ENCODE results near the gene RIMBP2. TPM values are rescaled to one million over a fixed set of nuclear protein-coding genes. Genes with fewer than 3 reads are reported as not detected.

The RIMBP2 gene
- total RNA-seq, 1 donor from 2014 or later = not detected

DNA sequence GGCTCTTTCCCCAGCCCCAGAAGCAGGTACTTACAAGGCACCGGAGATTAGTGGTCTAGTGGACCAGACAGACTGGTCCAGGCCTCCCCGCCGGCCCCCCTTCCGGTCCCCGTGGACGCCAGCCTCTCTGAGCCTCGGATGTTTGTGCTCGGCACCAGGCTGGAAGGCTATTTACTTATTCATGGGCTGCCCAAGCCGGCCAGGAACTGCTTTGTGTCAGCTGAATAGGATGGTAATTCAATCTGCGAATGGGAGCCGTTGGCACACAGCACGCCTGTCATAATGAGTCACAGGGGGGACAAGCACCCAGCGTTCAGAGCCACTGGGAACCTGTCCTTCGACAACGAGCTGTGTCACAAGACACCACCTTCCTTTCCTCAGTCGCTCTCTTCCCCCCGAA is 82.3 kb downstream of the RIMBP2 start:
- intact Hi-C loops (cut with micrococcal nuclease) = no loop called here

DNA sequence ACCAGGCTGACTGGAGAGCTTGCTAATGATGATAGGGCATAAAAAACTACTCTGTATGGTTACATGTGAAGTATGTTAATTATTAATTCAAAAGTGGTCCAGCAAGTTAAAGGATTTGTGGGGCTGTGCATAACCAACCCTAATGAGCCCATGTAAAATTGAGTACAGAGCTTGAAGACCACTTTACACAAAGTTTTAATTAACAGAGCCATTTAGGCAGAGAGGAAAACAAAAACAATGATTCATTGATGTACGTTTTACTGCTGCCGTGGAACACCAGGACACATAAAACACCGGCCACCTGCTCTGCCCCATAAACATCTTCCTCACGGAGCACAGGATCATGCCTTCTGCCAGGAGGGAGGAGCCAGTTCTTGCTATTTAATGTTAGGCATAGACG is 83.5 kb downstream of the RIMBP2 start:
- intact Hi-C loops (cut with micrococcal nuclease) = no loop called here

DNA sequence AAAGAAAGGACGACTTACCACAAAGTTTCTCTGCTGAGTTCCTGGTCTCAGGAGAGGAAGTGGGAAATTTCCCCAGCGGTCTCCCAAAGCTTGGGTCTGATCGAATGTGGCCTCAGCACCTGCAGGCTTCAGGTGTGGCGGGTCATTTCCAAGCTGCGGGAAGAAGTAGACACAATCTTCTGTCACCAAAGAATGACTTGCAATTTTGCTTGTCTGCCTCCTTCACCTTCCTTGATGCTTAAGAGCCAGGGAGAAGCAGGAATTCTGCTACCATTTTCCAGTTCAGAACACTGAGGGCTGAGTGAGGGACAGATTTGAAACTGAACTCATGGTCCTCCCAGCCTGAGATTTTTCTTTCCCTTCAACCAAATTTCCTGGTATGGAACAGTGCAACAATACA is 87.8 kb downstream of the RIMBP2 start:
- intact Hi-C loops (cut with micrococcal nuclease) = no loop called here

DNA sequence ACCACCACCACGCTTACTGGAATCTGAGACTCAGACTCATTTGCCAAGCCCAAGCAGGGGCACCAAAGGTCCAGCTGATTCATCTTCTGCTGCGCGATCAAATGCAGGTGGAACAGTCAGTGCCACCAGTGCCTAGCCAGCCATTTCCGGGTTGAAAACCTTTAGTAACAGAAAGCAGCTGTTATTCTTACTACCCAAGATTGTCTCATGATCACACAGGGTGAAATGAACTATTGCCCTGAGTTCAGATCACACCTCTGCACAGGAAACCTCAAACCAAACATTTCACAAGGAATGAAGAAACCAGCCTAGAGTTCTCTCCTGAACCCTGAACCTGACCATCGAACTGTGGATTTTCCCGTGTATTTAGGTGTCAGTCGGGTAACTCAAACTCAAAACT is 88.9 kb downstream of the RIMBP2 start:
- intact Hi-C loops (cut with micrococcal nuclease) = no loop called here

DNA sequence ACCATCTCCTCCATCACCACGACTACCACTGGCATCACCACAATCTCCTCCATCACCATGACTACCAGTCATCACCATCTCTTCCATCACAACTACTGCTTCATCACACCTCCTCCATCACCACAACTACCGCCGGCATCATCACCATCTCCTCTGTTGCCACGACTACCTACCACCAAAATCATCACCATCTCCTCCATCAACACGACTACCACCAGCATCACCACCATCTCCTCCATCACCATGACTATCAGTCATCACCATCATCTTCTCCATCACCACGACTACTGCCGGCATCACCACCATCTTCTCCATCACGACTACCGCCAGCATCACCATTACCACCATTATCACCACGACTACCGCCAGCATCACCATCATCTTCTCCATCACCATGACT is 89.5 kb downstream of the RIMBP2 start:
- intact Hi-C loops (cut with micrococcal nuclease) = no loop called here

DNA sequence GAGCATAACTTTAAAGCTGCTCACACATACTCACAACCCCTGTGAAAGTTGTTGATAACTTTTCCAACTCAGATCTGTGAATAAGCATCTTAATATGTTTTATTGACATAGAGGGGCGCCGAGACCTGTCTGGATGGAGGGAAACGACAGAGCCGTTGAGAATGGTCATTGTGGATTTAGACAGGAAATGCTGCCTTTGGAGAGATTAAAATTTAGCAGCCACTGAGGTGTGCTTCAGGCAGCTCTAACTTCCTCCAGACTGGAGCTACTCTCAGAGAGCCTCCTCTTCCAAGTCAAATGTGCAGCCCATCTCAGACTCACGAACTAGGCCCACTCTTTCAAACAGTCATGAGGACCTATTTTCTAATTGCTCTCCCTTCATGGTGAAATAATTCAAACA is 90.9 kb downstream of the RIMBP2 start:
- intact Hi-C loops (cut with micrococcal nuclease) = no loop called here

DNA sequence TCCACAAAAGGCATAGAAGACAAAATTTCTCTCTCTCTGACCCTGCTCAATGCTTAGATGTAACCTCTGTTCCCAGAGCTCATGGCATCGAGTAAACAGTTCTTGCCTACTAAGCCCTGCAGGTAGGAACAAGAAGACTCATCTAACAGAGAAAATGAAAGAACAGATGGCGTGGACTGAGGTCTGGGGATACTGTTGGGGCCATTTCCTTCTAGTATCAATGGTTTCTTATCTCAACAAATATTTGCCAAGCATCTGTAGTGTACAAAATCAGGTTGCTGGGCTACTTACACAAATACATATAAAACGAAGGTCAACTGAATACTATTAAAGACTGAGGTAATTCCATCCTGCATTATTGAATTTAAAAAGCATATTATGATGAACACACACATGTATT is 93.3 kb downstream of the RIMBP2 start:
- intact Hi-C loops (cut with micrococcal nuclease) = no loop called here

DNA sequence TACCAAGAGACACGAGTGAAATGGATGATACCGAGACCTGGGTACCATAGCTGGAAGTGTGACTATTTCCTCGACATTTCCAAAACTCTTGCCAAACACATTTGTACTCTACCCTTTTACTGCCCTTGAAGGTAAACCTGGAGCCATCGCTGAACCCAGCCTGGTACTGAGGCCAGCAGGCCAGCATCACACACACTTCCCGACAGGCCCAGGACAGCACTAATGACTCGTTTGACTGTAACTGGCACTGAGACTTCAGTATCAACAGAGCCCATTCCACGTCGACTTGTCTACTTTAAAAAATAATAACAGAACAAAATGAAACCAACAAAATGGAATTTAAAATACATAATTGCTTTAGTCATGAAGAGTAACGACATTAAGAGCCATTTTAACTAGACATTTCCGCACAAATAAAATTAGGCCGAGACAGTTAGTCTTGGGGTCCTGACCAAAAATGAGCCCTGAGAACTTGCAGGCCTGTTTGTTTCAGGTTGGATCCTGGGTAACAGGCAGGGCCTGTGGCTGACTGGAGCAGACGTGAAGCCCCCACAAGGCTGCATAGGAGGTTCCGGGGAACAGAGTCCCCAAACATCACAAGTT is 94.3 kb downstream of the RIMBP2 start:
- intact Hi-C loops (cut with micrococcal nuclease) = no loop called here

DNA sequence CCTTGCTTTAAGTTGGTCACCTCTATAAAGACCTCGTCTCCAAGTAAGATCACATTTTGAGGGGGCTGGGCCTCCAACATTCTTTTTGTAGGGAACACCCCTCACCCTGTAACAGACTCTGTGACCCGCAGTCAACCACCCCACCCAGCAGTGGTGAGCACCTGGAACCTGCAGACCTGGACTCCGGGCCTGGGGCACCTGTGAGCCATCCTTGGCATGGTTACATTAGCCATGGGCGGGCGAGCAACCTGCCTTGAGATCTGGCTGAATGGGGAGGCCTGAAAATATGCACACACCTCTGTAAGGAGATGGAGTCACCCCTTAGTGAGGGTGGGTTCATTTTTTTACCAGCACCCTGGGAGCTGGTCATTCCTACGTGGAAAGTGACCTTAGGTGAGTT is 95.3 kb downstream of the RIMBP2 start:
- intact Hi-C loops (cut with micrococcal nuclease) = no loop called here

DNA sequence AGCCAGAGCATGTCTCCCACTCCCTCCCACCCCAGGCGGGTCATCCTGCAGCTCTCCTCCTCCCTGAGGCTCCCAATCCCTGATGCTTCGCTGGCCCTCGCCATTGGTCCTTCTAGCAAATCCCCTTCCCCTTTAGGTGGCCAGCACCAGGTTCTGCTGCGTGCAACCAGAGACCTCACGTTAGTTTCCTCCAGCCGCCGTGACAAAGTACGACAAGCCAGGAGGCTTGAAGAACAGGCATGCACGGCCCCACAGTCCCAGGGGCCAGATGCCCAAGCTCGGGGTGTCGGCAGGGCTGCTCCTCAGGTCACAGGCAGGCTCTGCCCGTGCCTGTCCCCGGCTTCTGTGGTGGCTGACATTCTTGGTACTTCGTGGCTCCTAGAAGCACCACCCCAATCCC is 95.8 kb downstream of the RIMBP2 start:
- intact Hi-C loops (cut with micrococcal nuclease) = no loop called here

DNA sequence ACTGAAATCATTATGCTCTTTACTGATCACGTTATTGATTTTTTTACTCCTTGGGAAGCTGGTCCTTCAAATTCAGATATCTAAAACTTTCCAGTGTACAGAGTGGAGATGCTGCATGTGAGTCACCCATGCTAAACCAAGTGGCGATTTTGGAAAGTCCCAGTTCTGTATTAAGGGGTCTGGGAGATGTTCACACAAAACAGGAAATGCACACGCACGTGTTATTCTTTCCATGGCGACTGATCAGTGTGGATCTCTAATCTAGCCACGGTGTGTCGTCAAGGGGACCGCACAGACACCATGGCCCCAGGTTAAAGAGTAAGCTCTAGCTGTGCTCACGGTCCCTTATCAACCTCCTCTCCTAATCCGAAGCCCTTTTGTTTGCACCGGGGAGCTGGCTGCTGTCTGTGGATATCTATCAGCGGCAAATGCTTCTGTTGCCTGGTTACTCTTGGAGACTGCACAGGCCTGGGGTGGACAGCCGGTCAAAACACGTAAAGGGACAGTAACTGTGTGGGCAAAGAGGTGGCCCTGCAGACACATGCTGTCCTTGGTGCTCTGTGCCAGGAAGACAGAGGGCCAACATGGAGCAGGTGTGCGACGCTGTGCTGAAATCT is 96.6 kb downstream of the RIMBP2 start:
- intact Hi-C loops (cut with micrococcal nuclease) = no loop called here

DNA sequence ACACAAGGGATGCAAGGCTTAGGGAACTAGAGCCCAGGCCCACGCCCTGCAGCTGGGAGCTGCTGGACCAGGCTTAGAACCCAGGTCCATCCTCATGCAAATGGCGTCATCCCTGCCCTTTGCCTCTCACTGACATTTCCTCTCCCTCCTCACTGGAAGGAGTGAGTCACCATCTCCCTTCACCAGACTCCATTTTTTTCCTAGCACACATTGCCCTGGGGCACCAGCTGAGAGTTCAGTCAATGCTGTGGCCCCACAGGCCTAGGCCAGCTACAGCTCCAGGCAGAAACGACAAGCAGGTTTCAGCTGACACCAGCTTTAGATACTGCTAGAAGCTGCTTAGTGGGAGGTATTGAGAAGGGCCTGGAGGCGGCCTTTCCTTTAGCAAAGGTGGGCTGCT is 98.9 kb downstream of the RIMBP2 start:
- intact Hi-C loops (cut with micrococcal nuclease) = no loop called here

DNA sequence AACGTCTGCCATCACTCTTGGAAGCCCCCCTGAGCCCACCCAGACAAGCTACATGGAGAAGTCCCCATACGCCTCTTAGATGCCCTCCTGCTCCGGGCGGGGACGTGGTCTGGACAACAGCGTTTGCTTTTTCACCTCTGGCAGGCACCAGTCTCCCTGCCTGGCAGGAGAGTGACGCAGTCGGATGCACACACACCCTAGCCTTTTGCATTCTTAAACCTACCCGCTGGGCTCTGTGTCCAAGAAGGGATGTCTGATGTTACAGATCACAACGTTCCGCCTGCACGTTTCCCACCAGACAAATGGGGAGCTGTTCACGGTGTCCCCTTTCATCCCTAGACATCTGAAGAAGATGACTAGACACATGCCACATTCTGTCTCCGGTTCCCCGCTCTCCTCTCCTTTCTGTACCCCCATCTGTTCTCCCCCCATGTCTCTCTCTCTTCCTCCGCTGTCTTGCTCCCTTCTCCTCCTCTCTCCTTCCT is 100.2 kb downstream of the RIMBP2 start:
- intact Hi-C loops (cut with micrococcal nuclease) = no loop called here

DNA sequence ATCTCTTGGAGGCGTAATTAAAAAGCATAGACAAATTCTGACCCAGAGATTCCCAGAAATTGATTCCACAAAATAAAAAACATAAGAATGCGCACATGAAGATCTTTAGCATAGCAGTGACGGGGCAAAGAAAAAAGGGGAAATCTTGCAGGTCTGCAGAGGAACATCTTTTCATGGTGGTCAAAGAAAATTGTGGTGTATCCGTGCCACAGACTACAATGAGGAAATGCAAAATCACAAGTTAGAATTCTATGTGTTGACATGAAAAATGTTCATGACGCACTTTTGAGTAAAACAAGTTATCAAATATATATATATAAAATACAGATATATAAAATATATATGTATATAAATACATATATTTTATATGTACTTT is 101.6 kb downstream of the RIMBP2 start:
- intact Hi-C loops (cut with micrococcal nuclease) = no loop called here

DNA sequence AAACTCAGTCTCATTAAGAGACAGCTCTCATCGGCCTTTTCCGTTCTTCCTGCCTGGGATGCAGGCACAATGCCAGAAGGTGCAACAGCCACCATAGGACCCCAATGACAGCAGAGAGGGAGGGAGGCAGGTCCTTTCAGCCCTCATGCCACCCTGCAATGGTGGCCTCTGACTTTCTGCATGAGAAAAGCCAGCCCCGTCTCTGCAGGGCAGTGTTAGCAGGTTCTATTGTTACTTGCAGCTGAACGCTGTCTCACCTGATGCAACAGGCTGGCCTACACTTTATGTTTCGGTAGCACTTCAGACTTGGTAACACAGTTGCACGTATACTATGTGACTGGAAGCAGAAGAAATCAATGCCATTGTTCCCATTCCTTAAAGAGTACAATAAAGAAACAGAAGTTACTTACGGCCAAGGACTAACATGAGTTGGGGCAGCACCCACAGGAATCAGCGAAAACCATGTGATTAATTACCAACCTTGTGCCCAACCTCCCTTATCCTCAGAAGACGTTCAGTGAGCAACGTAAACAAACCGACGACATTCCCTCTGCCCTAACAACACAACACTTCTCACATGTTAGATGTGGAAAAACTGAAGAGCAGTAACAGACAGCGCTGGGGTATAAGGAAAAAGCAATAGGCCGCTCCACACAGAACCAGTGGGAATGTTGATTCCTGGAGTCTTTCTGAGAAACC is 102.1 kb downstream of the RIMBP2 start:
- intact Hi-C loops (cut with micrococcal nuclease) = no loop called here

DNA sequence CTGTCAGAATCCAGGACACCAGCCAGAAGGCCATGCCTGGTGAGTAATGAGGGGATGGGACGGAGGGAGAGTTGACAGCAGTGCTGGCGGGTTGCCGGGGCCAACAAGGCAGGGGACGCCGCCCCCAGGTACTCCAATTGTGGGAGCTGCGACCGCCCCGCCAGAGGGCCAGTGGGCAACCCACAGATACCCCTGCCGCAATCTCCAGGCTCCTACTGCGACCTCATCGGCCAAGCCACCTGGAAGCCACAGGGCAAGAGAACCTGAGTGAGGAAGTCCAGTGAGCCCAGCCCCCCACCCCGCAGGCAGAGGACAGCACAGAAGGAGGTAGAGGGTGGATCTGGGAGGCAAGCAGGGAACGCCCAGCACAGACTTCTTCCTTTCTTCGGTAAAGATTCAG is 103.0 kb downstream of the RIMBP2 start:
- intact Hi-C loops (cut with micrococcal nuclease) = no loop called here

DNA sequence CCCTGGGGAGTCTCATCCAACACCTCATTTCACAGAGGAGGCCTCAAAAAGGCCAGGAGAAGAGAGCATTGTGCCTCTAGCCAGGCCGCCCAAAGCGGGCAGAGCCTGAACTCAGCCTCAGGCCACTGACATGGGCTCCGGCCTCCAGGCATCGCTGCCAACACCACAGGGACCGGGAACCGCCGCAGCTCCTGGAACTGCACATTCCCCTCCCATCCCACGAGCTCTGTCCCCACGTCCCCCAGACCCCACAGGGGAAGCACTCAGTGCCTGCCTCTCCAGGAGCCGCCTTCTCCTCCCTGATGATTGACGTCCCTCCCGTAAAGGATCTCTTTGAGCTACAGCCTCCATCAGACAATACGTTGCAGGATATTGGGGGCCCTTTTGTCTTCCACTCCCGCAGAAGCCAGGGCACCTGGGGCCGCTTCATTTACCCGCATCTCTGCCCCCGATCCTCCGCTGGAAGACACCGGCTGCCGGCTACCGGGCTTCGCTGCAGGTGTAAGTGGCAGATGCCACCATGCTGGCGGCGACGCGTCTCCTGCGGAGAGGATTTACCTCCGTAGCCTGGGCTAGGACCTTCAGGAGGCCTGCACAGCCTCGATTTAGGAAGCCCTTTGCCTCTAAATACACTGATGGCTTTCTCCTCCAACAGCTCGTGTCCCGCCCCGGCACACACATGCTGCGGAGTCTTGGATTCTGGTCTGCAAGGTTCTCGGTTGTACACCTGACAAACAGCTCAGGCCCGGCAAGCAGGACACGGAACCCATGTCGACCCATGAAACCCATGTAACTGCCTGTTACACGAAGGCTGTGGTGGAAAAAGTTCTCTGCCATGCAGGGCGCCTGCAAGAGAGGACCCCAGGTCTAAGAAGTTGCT is 104.8 kb downstream of the RIMBP2 start:
- intact Hi-C loops (cut with micrococcal nuclease) = no loop called here

DNA sequence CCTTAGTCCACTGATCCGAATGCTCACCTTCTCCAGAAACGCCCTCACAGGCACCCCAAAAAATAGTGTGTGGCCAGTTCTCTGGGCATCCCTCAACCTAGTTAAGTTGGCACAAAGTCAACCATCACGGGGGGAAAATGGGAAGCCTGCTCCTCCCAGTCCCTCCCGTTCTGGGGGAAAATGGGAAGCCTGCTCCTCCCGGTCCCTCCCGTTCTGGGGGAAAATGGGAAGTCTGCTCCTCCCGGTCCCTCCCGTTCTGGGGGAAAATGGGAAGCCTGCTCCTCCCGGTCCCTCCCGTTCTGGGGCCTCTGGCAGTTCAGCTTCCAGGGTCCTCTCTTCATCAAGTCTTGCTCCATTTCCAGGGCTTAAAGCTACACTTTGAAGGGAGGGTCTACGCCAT is 106.1 kb downstream of the RIMBP2 start:
- intact Hi-C loops (cut with micrococcal nuclease) = no loop called here

DNA sequence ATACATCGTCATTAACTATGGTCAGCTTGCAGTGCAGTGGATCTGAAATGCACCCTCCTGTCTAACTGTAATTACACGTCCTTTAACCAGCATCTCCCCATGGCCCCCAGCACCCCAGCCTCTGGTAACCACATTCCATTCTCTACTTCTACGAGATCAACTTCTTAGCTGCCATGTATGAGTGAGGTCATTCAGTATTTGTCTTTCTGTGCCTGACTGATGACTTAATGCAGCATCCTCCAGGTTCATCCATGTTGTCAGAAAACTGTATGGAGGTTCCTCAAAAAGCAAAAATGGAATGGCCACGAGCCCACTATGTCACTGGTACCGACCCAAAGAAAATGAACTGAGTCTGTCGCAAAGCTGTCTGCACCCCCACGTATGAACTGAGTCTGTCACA is 107.3 kb downstream of the RIMBP2 start:
- intact Hi-C loops (cut with micrococcal nuclease) = no loop called here

DNA sequence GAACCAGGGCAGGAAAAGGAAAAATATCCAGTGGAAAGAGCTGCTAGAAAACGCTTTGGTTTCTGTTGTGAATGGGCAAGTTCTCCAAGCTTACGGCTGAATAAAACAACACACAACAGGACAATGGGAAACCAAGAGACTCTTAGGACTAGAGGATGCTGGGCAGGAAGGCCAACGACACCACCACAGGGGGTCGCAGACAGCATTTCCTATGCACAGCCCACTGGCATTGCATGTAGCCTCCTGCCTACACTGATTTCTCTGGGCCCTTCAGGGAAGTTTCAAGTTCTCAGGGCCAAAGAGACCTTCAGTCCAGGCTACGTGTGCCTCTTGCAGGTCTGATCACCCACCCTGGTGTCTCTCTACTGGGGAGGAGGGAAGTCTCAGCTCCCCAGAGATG is 108.0 kb downstream of the RIMBP2 start:
- intact Hi-C loops (cut with micrococcal nuclease) = no loop called here

DNA sequence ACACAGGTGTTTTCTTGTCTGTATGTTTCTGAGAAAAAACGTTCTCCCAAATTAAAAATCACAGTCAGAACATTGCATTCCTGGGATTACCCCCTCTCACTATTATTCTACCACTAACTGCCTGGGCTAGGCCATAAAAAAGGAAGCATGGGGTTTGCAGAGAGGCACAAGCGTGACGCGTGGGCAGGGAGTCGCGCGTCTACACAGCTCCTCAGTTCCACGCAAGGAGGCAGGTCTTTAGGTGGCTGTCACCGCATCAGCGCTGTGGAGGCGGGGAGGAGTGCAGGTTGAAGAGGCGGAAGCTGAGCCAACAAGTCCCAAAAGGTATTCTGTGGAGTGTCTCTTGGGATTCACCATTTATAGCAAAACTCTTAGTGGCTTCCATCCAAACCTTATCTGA is 109.9 kb downstream of the RIMBP2 start:
- intact Hi-C loops (cut with micrococcal nuclease) = no loop called here

DNA sequence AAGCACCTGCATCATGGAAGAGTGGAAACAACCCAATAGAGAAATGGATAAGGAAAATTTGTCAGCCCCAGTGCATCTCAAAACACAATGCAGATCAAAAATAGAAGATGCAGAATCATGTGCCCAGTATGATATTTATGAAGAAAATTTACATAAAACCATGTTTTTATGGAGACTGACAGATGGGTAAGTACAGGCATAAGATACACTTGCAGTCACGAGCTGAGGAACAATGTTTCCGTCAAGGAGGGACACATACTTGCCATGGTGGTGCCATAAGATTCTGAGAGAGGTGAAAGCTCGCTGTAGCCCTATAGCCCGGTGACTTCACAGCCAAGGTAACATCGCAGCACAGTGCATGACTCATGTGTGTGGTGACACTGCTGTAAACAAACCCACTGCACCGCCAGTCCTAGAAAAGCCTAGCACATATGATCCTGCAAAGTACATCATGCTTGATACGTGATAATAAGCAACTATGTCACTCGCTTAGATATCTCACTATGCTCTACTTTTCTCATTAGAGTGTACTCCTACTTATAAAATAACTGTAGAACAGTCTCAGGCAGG is 112.6 kb downstream of the RIMBP2 start:
- intact Hi-C loops (cut with micrococcal nuclease) = no loop called here
